MV-4-11 (cell line): ENCODE measurements around the gene NLK.
"Not testable (repeated sequence)": the region's sequence is repeated elsewhere in the genome, so short reads cannot be mapped to it uniquely, and the experiment has no call there.

Experiments used
- DNase-seq: peaks from one replicate; lab custom pipeline; 2025; lab: John Stamatoyannopoulos, UW

Gene NLK

GRCh38 chr17:28155405-28155804, 112.9 kb downstream of the NLK start:
- DNase-seq, result not testable (repeated sequence)

- DNase-seq, result no peak
Observed at GRCh38 chr17:28159004-28159403, 116.5 kb downstream of the NLK start.

- no peak for DNase-seq
Observed at GRCh38 chr17:28159924-28160323, 117.4 kb downstream of the NLK start.

DNA sequence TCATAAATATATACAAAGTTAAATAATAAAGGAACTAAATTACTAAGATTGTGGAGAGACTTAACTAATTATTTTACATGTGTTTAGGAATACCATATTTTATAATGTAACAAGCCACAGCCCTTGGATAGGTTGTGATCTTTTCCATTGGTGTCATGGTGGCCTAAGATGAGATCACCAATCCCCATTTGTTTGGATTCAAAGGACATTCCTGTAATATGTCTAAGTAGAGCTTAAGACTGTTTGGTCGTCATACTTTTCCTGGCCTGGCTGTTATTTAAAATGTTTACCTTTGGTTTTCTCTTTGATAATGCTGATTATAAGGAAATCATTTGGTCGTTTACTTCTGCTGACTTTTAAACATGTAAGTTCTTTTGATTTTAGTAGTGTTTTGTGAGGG, 118.1 kb downstream of the NLK start:
- no peak for DNase-seq

GRCh38 chr17:28161311-28161710, 118.8 kb downstream of the NLK start:
- DNase-seq, result no peak

DNA sequence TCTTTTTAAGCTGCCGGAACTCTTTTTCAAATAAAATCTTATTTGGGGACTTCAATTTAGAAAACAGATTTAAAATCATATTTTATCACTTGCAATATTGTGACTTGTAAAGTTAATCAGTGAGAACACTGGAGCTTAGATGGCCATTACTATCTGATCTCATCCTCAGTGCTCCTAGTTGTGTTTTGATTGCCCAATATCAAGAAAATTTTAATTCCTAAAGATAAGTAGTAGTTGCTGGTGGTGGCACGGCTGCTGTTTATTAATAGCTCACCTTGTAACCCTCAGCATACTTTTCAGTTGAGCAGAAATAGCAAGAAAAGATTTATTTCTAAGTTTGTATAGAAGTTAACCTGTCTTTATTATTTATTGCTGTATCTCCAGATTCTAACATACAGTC, 124.0 kb downstream of the NLK start:
- DNase-seq, result no peak

DNA sequence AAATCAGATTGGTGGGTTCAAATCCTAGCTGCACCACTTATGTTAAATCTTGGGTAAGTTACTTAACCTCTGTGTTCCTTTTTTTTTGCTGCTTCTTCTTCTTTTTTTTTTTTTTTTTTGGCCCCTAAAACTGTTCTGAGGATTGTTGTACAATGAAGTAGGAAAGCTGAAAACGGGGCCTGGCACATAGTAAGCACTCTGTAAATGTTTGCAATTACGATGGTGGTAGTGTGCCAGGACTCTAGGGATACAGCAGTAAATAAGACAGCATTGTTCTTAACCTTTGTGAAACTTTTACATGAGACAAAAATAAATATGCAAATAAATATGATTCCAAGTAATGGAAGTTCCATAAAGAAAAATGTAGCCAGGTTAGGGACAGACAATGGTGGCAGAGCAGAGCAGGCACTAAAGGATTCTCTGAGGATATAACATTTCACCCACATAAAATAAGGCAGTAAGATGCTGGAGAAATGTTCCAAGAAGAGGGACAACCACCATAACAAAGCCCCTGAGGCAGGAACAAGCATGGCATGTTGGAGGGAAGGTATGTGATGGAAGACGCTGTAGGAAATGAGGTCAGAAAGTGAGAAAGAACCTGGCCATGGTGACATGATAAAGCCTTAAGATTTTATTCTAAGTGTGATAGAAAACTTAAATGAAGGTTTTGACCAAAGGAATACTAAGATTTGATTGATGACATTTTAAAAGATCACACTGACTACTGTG, 127.3 kb downstream of the NLK start:
- DNase-seq, result peak; percentile 44

DNA sequence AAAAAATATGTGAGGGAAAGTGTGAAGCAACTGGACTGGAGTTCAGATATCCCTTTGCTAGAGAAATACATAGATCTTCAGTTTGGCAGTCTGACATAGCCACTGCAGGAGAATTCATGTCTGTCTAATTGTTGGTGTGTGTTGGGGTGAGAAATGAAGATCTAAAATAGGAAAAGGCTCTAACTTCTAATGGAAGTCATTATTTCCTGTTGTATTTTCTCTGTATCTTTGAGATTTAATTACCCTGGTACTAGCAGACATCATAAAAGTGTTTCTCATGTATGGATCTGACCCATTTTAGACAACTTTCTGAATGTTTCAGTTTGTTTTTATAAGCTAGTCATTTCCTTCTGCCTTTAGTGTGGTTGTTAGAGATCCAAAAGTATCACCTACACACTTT, 128.3 kb downstream of the NLK start:
- no peak for DNase-seq

DNA sequence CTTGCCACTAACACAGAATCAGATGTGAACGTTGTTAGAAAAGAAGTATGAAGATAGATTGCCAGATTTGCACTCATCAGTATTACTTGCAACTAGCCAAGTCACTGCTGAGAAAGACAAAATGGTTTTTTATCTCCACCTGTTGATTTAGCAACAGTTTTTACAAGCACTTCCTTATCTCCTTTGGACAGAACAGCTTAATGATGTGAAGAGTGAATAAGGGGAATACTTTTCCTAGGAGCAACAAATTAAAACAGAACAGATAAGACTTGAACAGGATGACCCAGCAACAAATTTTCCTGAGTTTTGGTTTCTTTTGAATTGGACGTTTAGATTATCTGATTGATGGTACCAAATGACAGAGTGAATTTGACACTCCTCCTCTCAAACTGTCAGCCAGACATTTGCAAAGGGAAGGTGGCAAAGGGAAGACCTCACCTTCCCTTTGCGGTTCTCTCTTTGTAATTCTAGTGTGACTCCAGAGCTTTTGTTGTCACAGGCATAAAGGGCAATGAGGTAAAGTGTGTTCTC, 130.6 kb downstream of the NLK start:
- DNase-seq, result no peak

DNA sequence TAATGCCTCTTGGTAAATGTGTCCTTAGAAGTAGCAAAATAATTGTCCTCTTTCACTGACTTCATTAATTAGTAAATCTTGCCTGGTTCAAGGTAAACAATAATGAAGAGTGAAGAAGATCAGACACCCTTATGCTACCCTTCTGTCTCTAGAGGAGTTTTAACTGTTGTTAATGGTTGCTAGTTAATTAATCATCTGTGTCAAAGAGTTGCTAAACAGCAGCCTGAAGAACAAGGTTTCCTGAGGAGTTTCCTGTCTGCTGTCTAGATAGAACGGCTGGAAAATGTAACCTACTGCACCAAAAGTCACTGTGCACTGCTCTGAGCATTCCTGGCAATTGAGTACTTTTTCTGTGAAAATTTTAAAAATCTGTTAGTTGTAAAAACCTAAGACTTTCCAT, 131.3 kb downstream of the NLK start:
- DNase-seq, result no peak

- no peak for DNase-seq
Observed at GRCh38 chr17:28174352-28175046, 132.0 kb downstream of the NLK start.

- peak; percentile 14 for DNase-seq
Observed at GRCh38 chr17:28177351-28177750, 134.9 kb downstream of the NLK start.

- DNase-seq, result no peak
Observed at GRCh38 chr17:28178800-28179199, 136.3 kb downstream of the NLK start.

GRCh38 chr17:28180449-28180848, 138.0 kb downstream of the NLK start:
- peak; percentile 32 for DNase-seq

DNA sequence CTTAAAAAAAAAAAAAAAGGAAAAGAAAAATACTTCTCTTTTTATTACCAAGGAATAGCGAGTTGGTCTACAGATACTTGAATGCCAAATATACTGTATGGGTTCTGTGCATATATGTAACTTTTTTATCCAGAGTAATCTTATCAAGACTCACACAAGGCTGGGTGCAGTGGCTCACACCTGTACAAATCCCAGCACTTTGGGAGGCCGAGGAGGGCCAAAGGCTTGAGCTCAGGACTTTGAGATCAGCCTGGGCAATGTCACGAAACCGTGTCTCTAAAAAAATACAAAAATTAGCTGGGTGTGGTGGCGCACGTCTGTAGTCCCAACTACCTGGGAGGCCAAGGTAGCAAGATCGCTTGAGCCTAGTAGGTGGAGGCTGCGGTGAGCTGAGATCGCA, 139.1 kb downstream of the NLK start:
- DNase-seq, result no peak

DNA sequence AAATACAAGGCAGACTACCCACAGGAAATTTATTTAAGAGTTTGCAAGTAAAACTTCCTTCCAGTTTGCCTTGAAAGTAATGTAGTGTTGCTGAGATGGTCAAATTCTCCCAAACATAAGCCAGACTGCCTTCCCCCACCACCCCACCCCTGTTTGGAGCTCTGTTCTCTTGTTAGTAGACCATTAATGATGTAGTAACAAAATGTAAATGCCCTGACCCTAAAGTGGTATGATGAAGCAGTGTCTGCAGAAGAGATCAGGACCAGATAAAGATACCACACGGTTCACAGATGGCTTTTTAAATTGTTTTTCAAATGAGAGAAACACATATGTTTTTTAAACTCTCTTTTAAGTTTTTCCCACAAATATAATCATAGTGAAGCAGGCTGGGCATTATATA, 140.1 kb downstream of the NLK start:
- no peak for DNase-seq

DNA sequence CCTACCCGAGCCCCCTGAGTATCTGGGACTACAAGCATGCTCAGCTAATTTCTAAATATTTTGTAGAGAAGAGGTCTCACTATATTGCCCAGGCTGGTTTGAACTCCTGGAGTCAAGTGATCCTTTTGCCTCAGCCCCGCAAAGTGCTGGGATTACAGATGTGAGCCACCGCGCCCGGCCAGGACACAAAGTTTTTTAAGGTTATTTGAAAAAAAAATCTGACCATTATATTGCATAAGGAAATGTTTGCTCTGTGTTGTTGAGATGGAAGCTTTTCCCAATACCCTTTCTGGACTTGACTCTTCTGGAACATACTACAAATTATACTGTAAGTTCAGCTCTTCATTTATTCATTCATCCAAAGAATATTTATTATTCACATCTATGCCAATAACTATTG, 143.2 kb downstream of the NLK start:
- DNase-seq, result no peak

DNA sequence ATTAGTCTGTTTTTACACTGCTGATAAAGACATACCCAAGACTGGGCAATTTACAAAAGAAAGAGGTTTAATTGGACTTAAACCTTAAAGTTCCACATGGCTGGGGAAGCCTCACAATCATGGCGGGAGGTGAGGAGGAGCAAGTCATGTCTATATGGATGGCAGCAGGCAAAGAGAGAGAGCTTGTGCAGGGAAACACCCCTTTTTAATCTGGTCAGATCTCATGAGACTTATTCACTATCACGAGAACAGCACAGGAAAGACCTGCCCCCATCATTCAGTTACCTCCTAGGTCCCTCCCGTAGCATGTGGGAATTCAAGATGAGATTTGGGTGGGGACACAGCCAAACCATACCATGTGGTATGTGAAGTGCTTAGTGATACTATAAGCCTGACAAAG, 144.0 kb downstream of the NLK start:
- DNase-seq, result not testable (repeated sequence)

GRCh38 chr17:28187931-28188330, 145.5 kb downstream of the NLK start:
- no peak for DNase-seq

DNA sequence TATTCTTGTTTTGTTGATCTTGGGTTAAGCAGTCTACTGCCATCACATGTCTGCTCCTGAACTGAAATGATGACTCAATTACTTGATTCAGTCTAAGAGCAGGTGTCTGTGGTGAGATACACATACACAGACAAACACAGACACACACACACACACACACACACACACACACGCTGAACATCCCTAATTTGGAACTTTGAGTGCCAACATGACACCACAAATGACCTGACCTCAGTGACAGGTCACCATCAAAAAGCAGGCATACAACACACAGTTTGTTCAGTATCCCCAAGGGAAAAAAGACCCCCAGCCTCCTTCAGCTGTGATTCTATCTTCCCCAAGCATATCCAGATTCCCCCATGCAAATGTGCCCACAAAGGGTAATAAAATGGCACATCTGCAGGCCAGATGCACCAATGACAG, 146.4 kb downstream of the NLK start:
- DNase-seq, result no peak

GRCh38 chr17:28189667-28190066, 147.2 kb downstream of the NLK start:
- DNase-seq, result no peak

DNA sequence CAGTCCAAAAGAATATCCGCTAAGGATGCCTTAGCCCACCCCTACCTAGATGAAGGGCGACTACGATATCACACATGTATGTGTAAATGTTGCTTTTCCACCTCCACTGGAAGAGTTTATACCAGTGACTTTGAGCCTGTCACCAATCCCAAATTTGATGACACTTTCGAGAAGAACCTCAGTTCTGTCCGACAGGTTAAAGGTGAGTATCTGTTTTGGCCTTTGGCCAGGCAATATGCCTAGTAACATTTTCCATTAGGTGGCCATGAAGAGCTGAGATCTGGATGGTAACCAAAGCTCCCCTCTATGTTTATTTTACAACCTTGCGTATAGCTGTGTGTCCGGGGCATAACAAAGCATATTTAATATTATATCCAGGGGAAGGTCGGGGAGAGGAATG, 148.5 kb downstream of the NLK start:
- DNase-seq, result no peak

DNA sequence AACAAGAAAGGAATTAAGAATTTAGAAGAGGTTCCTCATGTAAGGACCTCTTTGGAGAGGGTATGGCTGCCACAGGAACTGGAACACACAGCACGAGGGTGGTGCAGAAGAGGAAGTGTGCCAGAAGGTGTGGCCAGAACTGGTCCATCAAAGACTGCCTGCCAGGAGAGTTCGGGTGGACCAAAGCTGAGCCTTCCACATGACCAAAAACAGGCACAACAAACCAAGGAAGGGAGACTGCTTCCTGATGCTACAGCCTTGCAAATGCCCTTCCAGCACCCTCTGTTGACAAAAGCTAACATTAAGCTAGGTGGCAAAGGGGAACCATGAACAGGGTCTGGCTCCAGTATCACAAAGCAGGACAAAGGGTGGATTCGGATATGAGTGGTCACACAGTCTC, 150.8 kb downstream of the NLK start:
- peak; percentile 80 for DNase-seq

- DNase-seq, result peak; percentile 24
Observed at GRCh38 chr17:28194382-28194781, 151.9 kb downstream of the NLK start.
